Neural cell (in vitro differentiated cells): ENCODE measurements around the gene KCNQ5.

Experiments used
- CTCF ChIP-seq: fragments of 450-650 bp; IDR thresholded peaks from 2 replicates; pipeline ENCODE4 v1.5.1; 2014; ENCODE audit warnings: antibody characterized with exemption, mild to moderate bottlenecking, moderate library complexity; ENCODE audit not compliant: poor library complexity, severe bottlenecking
- RAD21 ChIP-seq: fragments of 450-650 bp; conservative IDR thresholded peaks from 2 replicates; pipeline ENCODE4 v1.6.1; 2014; ENCODE audit warnings: antibody characterized with exemption, mild to moderate bottlenecking, moderate library complexity
- REST ChIP-seq: IDR thresholded peaks from 2 replicates; pipeline ENCODE4 v1.6.1; 2012; ENCODE audit warnings: borderline replicate concordance

GRCh38 chr6:72623808-72624207, 1.9 kb downstream of the KCNQ5 start:
- TF ChIP-seq RAD21 (no peak), REST (no peak), CTCF (no peak)
